ENCODE data around the gene CHN2.
"Not testable (repeated sequence)": the region's sequence is repeated elsewhere in the genome, so short reads cannot be mapped to it uniquely, and the experiment has no call there.

CHN2 gene

DNA sequence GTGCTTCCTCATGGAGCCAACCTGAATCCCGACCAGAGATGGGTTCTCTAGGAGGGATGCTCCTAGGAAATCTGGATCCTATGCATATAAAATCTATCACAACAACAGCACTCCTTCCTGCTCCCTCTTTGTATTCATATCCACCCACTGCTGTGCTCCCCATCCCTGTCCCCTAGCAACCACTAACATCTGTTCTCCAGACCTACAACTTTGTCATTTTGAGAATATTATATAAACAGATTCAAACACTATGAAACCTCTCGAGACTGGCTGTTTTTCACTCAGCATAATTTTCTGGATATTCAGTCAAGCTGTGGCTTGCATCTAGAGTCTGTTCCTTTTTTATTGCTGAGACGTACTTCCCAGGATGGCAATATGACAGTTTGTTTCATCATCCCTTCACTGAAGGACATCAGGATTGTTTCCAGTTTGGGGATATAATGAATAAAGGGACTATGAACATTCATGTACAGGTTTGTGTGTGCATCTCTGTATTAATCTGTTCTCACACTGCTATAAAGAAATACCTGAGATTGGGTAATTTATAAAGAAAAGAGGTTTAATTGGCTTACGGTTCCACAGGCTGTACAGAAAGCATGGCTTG lies 333.0 kb downstream of the CHN2 start:
- no peak for DNase-seq (ENCODE audit: low read depth, low spot score)

DNA sequence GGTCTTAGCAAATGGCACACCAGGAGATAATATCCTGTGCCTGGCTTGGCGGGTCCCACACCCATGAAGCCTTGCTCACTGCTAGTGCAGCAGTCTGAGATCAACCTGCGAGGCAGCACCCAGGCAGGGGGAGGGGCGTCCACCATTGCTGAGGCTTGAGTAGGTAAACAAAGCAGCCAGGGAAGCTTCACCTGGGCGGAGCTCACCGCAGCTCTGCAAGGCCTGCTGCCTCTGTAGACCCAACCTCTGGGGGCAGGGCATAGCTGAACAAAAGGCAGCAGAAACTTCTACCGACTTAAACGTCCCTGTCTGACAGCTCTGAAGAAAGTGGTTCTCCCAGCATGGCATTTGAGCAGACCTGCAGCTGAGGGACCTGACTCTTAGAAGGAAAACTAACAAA lies 334.0 kb downstream of the CHN2 start:
- not testable (repeated sequence) for DNase-seq (ENCODE audit: low read depth, low spot score); H3K4me3 ChIP-seq (ENCODE audit: low read length)

More for the DNA sequence above, 333.0 kb downstream of the CHN2 start:
- no peak overlapping the region for H3K4me3 ChIP-seq (ENCODE audit: low read length)
